Camera-type eye (tissue), 1 donor: Measurements from ENCODE around the gene NOBOX. TPM values are rescaled to one million over a fixed set of nuclear protein-coding genes. Genes with fewer than 3 reads are reported as not detected.

Experiments
- total RNA-seq: library from RNA; depleted of rRNA; stranded (reverse); fragments of >200 nt; gene quantifications from one replicate; pipeline ENCODE4 v1.2.3, GENCODE V29; 2014

The NOBOX gene
- total RNA-seq = not detected

GRCh38 chr7:144403649-144404061, at the start of gene NOBOX:
Gene NOBOX (minus strand): TSS chr7:144403693.

GRCh38 chr7:144355176-144355822, 48.2 kb downstream of the NOBOX start, which contains the start of gene ARHGEF5:
Gene ARHGEF5 (plus strand): TSS chr7:144355402. CDS start chr7:144362670, 7,268 bp downstream.

Other genes with a start within 250 kb of the NOBOX start
- gene CTAGE4, start 220.2 kb downstream of the NOBOX start, total RNA-seq = 2.7 TPM
- gene ARHGEF35, start 207.9 kb downstream of the NOBOX start, total RNA-seq = 6.2 TPM
- 0.16 TPM for gene OR2A42, start 164.1 kb downstream of the NOBOX start, total RNA-seq
- 5.7 TPM for gene OR2A7, start 138.9 kb downstream of the NOBOX start, total RNA-seq
- 1.0 TPM for gene CTAGE8, start 134.4 kb downstream of the NOBOX start, total RNA-seq
- gene OR2A1, start 91.3 kb downstream of the NOBOX start, total RNA-seq = 0.44 TPM
- 6.9 TPM for gene ARHGEF5, start 48.3 kb downstream of the NOBOX start, total RNA-seq